GM12878 (cell line): ENCODE measurements around the gene FBXO21. TPM values are rescaled to one million over a fixed set of nuclear protein-coding genes. Genes with fewer than 3 reads are reported as not detected.

ENCODE experiments used
- ATAC-seq: fragments of 200-7000 bp; cut with Tn5 transposase; 3 replicates; pipeline ENCODE4 v1.9.1; 2020; ENCODE audit warnings: mild to moderate bottlenecking, moderate library complexity
- BruUV-seq: library from RNA; stranded (reverse); fragments of 400-500 nt; replicated peaks from 2 replicates; lab custom pipeline; 2021; lab: Mats Ljungman, UMichigan
- CTCF ChIA-PET: fragments of 300-600 bp; sonication (Branson Sonifier 250); formaldehyde crosslinking; extraction: SDS; loops from one replicate; lab custom pipeline; 2021; ENCODE audit warnings: inconsistent platforms; lab: Yijun Ruan, JAX
- POLR2A ChIA-PET: fragments of 350-600 bp; formaldehyde crosslinking; extraction: SDS; loops from one replicate; lab custom pipeline; 2021; ENCODE audit warnings: inconsistent platforms; lab: Charles Lee
- RAD21 ChIA-PET: fragments of 300-600 bp; sonication (Branson Sonifier 250); formaldehyde crosslinking; loops from one replicate; lab custom pipeline; 2023; ENCODE audit warnings: antibody characterized with exemption; ENCODE audit not compliant: unreplicated experiment; lab: Charles Lee
- SMC1A ChIA-PET: fragments of 300-600 bp; sonication (Branson Sonifier 250); formaldehyde crosslinking; loops from one replicate; lab custom pipeline; 2023; ENCODE audit not compliant: unreplicated experiment, uncharacterized antibody; lab: Charles Lee
- DNase-seq: peaks from one replicate; pipeline ENCODE4 v3.0.0-alpha.2; 2011; ENCODE audit warnings: low read depth, low spot score
- FAIRE-seq: peaks from 3 replicates; lab custom pipeline; 2011; peaks lifted over from hg19 to GRCh38; lab: Jason Lieb, UNC
- H2AFZ ChIP-seq: 2 replicates; pipeline ENCODE4 v1.6.0; 2011; ENCODE audit warnings: low read depth, low read length, control low read depth; ENCODE audit not compliant: control insufficient read depth
- H3K27ac ChIP-seq: 2 replicates; pipeline ENCODE4 v1.5.1; 2011; ENCODE audit warnings: control low read depth; ENCODE audit not compliant: control insufficient read depth, insufficient read depth
- H3K27me3 ChIP-seq, 2 experiments: replicated peaks in 1 of 2; 2 replicates each; pipeline versions ENCODE4 v1.6.0 to v1.6.1; 2011; ENCODE audit warnings: low read length in 1 of 2; ENCODE audit not compliant: control insufficient read depth in 2 of 2, insufficient read depth in 2 of 2
- H3K36me3 ChIP-seq, 2 experiments: 2 replicates each; pipeline ENCODE4 v1.5.1; 2011; ENCODE audit warnings: low read length in 1 of 2; ENCODE audit not compliant: control insufficient read depth in 2 of 2, insufficient read depth in 2 of 2
- H3K4me1 ChIP-seq: 2 replicates; pipeline ENCODE4 v1.6.1; 2011; ENCODE audit warnings: mild to moderate bottlenecking, low read length, moderate library complexity, mixed read lengths; ENCODE audit not compliant: control insufficient read depth, insufficient read depth
- H3K4me2 ChIP-seq: 2 replicates; pipeline ENCODE4 v1.6.0; 2011; ENCODE audit warnings: control low read depth; ENCODE audit not compliant: control insufficient read depth, insufficient read depth
- H3K4me3 ChIP-seq: fragments of 200-600 bp; sonication (generic); 2 replicates; pipeline ENCODE4 v1.5.1; 2016
- H3K79me2 ChIP-seq: 2 replicates; pipeline ENCODE4 v1.6.0; 2011; ENCODE audit warnings: low read length; ENCODE audit not compliant: control insufficient read depth, insufficient read depth
- H3K9ac ChIP-seq: 2 replicates; pipeline ENCODE4 v1.8.0; 2011; ENCODE audit warnings: low read length, control low read depth, mixed read lengths; ENCODE audit not compliant: control insufficient read depth, insufficient read depth
- H3K9me3 ChIP-seq: replicated peaks from 3 replicates; pipeline ENCODE4 v1.5.1; 2011; ENCODE audit warnings: mild to moderate bottlenecking, low read length; ENCODE audit not compliant: control insufficient read depth, insufficient read depth
- H4K20me1 ChIP-seq: 2 replicates; pipeline ENCODE4 v1.6.0; 2011; ENCODE audit not compliant: control insufficient read depth, insufficient read depth
- IKZF2 ChIP-seq, 2 experiments: fragments of 450-650 bp; IDR thresholded peaks; 2 replicates each; pipeline ENCODE4 v1.6.1; 2017; ENCODE audit warnings: mild to moderate bottlenecking in 2 of 2, moderate library complexity in 2 of 2
- JUNB ChIP-seq: IDR thresholded peaks from 2 replicates; pipeline ENCODE4 v1.6.1; 2016; ENCODE audit warnings: antibody characterized with exemption, mild to moderate bottlenecking
- NR2C2 ChIP-seq: IDR thresholded peaks from 2 replicates; pipeline ENCODE4 v1.6.1; 2011; ENCODE audit warnings: borderline replicate concordance, low read depth; ENCODE audit not compliant: control insufficient read depth, insufficient read length
- NR2F1 ChIP-seq: fragments of 450-650 bp; conservative IDR thresholded peaks from 2 replicates; pipeline ENCODE4 v1.6.1; 2017; ENCODE audit warnings: mild to moderate bottlenecking
- RFX5 ChIP-seq: IDR thresholded peaks from 2 replicates; pipeline ENCODE4 v1.6.1; 2011; ENCODE audit warnings: low read depth, low read length, improper control_type of control experiment
- RUNX3 ChIP-seq: IDR thresholded peaks from 2 replicates; pipeline ENCODE4 v1.6.1; 2012; ENCODE audit warnings: low read length, inconsistent platforms
- STAT1 ChIP-seq: fragments of 450-650 bp; conservative IDR thresholded peaks from 2 replicates; pipeline ENCODE4 v1.6.1; 2014; ENCODE audit warnings: antibody characterized with exemption, mild to moderate bottlenecking
- WGBS: methylation state at CpG from one replicate; pipeline ENCODE4 v1.1.6; 2016; ENCODE audit warnings: low lambda C conversion rate; ENCODE audit not compliant: insufficient replicate concordance, insufficient coverage; ENCODE audit errors: missing lambda C conversion rate; 5-methylcytosine and 5-hydroxymethylcytosine counted together
- in situ Hi-C: fragments of 300-500 bp; cut with MboI; formaldehyde crosslinking; loops from 9 replicates; pipeline ENCODE4 v1.14.3; 2018; ENCODE audit warnings: mixed read lengths
- intact Hi-C: fragments of 100-400 bp; cut with micrococcal nuclease; formaldehyde crosslinking; loops from one replicate; pipeline ENCODE4 v1.14.2; 2022; ENCODE audit not compliant: unreplicated experiment
- polyA plus RNA-seq, 11 experiments: library from polyadenylated mRNA; depleted of rRNA in 4 of 11; unstranded in 6 of 11; stranded (reverse) in 5 of 11; fragments of >200 nt; fragmentation: Nextera tagmentation in 4 of 11; fragmentation: Illumina TruSeq in 1 of 11; extraction: Ambion mirVana in 4 of 11; extraction: Trizol in 1 of 11; gene quantifications; 1 replicate in 1 of 11; 2 replicates in 10 of 11; pipeline versions ENCODE4 v1.2.1 to v1.2.3, GENCODE V29; 2011 to 2016; ENCODE audit warnings: inconsistent platforms in 2 of 11, missing spikeins in 2 of 11, low read depth in 1 of 11
- total RNA-seq, 4 experiments: library from RNA; depleted of rRNA in 3 of 4; stranded (reverse); fragments of >200 nt in 3 of 4; fragmentation: Illumina TruSeq in 1 of 4; extraction: Trizol in 1 of 4; gene quantifications; 2 replicates each; pipeline versions ENCODE4 v1.2.1 to v1.2.3, GENCODE V29; 2013 to 2021
- TF ChIP-seq, protein P1 (sequence below): fragments of 450-650 bp; conservative IDR thresholded peaks from 2 replicates; pipeline ENCODE4 v1.6.1; 2017; ENCODE audit warnings: mild to moderate bottlenecking, moderate library complexity
- TF ChIP-seq, protein P2 (sequence below): IDR thresholded peaks from 2 replicates; pipeline ENCODE4 v1.6.1; 2011; ENCODE audit warnings: borderline replicate concordance, low read depth, mild to moderate bottlenecking, moderate library complexity, low read length; ENCODE audit not compliant: insufficient read depth, poor library complexity, severe bottlenecking

The FBXO21 gene
- total and polyA plus RNA-seq, 10 of the 15 experiments (the other 5 are each of a cell fraction or from before 2014, with no cell fraction given), result 5.5 to 32.6 (median 18.9) TPM

GRCh38 chr12:117218149-117218548 is 27.9 kb upstream of the FBXO21 start (continued):
- TF ChIP-seq, protein P1, sequence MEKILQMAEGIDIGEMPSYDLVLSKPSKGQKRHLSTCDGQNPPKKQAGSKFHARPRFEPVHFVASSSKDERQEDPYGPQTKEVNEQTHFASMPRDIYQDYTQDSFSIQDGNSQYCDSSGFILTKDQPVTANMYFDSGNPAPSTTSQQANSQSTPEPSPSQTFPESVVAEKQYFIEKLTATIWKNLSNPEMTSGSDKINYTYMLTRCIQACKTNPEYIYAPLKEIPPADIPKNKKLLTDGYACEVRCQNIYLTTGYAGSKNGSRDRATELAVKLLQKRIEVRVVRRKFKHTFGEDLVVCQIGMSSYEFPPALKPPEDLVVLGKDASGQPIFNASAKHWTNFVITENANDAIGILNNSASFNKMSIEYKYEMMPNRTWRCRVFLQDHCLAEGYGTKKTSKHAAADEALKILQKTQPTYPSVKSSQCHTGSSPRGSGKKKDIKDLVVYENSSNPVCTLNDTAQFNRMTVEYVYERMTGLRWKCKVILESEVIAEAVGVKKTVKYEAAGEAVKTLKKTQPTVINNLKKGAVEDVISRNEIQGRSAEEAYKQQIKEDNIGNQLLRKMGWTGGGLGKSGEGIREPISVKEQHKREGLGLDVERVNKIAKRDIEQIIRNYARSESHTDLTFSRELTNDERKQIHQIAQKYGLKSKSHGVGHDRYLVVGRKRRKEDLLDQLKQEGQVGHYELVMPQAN, result no peak
- no peak for TF ChIP-seq RFX5
- TF ChIP-seq STAT1, result no peak
- TF ChIP-seq RUNX3, result no peak

- H3K36me3 ChIP-seq, result no peaks in the 10 kb centered on the region
- no peaks in the 10 kb centered on the region for H3K79me2 ChIP-seq
- H3K27ac ChIP-seq, result no peak overlapping the region
- DNase-seq, result no peak
- SMC1A ChIA-PET, result no interaction called here
- in situ Hi-C loops, result no loop called here
- no peaks in the 10 kb centered on the region for H3K9me3 ChIP-seq
- no peak overlapping the region for H3K4me2 ChIP-seq
- TF ChIP-seq NR2F1, result 0 out of 2 replicates have a peak, but pooled peaks have one; percentile 21
- peak; percentile 18; the same call in 1 of the 2 replicates for TF ChIP-seq JUNB
- TF ChIP-seq RUNX3, result peak; percentile 6; the same call in 1 of the 2 replicates
- peak in 1 of 2 experiments; percentile 12; a peak in 1 of 4 replicates for TF ChIP-seq IKZF2 (IDR thresholded peaks at IDR 0.05)
- no peak for TF ChIP-seq NR2C2
- TF ChIP-seq, protein P2, sequence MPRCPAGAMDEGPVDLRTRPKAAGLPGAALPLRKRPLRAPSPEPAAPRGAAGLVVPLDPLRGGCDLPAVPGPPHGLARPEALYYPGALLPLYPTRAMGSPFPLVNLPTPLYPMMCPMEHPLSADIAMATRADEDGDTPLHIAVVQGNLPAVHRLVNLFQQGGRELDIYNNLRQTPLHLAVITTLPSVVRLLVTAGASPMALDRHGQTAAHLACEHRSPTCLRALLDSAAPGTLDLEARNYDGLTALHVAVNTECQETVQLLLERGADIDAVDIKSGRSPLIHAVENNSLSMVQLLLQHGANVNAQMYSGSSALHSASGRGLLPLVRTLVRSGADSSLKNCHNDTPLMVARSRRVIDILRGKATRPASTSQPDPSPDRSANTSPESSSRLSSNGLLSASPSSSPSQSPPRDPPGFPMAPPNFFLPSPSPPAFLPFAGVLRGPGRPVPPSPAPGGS, result no peak
- TF ChIP-seq, all 136 proteins: peak for 4
- no peak for FAIRE-seq
- Histone ChIP-seq H2AFZ (no peak overlapping the region), H3K27me3 (peaks cover 0 to 2% of the 10 kb centered on the region in 2 experiments; a peak in 1 of 4 replicates), H3K9ac (no peak overlapping the region), H3K4me3 (no peak overlapping the region), H4K20me1 (no peaks in the 10 kb centered on the region), H3K4me1 (no peaks in the 10 kb centered on the region; the same call in 1 of the 2 replicates)
- intact Hi-C loops, result loop anchor here (10.0 kb wide), 1 partner anchor 148 kb away; the partner anchor contains the start of gene NOS1
- ChIA-PET RAD21 (no interaction called here), CTCF (no interaction called here), POLR2A (interaction anchor here (0.6 kb wide), 1 partner anchor 621 kb away, joined by 3 read pairs; no protein-coding TSS in a partner anchor)
- 22% methylated on average over 5 of the region's 5 CpGs for WGBS
- no TSS peak for BruUV-seq
- ATAC-seq, result peak; percentile 55
These were observed 26.4 kb upstream of the FBXO21 start for GRCh38 chr12:117216686-117217085.
